Natural killer cell treated with Interleukin-12 subunit alpha and Interleukin-12 subunit beta and Interleukin-15 and Interleukin-18, amount 100 ng/mL, for 72 hours (primary cell): ENCODE measurements around the gene TMEM52. TPM values are rescaled to one million over a fixed set of nuclear protein-coding genes. Genes with fewer than 3 reads are reported as not detected.
"Not testable (repeated sequence)": the region's sequence is repeated elsewhere in the genome, so short reads cannot be mapped to it uniquely, and the experiment has no call there.

Experiments used
- ATAC-seq, 2 donors: fragments of 150-1000 bp; cut with Tn5 transposase in 1 of 2; sonication (Bioruptor Pico), chemical (Tn5 transposase) in 1 of 2; 2 replicates each; pipeline ENCODE4 v1.10.0; 2021
- DNase-seq: peaks from one replicate; pipeline ENCODE4 v3.0.0; 2022; ENCODE audit warnings: low spot score
- H3K27ac Mint-ChIP-seq, 2 donors: 1 replicate in 1 of 2; 2 replicates in 1 of 2; pipeline ENCODE4 v1.8.0; 2022; ENCODE audit warnings: mixed read lengths in 2 of 2, mild to moderate bottlenecking in 1 of 2, moderate library complexity in 1 of 2
- H3K27me3 Mint-ChIP-seq, 2 donors: 1 replicate in 1 of 2; 2 replicates in 1 of 2; pipeline ENCODE4 v1.8.0; 2022; ENCODE audit warnings: mixed read lengths in 2 of 2
- H3K36me3 Mint-ChIP-seq: one replicate; pipeline ENCODE4 v1.8.0; 2022; ENCODE audit warnings: mixed read lengths
- H3K4me1 Mint-ChIP-seq, 2 donors: 1 replicate in 1 of 2; 2 replicates in 1 of 2; pipeline ENCODE4 v1.8.0; 2022; ENCODE audit warnings: low read depth in 2 of 2, mixed read lengths in 2 of 2, mild to moderate bottlenecking in 1 of 2
- H3K4me3 Mint-ChIP-seq: one replicate; pipeline ENCODE4 v1.8.0; 2022; ENCODE audit warnings: mixed read lengths
- H3K9me3 Mint-ChIP-seq: 2 replicates; pipeline ENCODE4 v1.8.0; 2022; ENCODE audit warnings: mixed read lengths
- total RNA-seq, 2 donors: library from RNA; stranded (reverse); gene quantifications; one replicate each; pipeline ENCODE4 v1.2.3, GENCODE V29; 2022

TMEM52 gene
- total RNA-seq, 2 donors from 2014 or later, result 0.43 TPM; not detected in 1

DNA sequence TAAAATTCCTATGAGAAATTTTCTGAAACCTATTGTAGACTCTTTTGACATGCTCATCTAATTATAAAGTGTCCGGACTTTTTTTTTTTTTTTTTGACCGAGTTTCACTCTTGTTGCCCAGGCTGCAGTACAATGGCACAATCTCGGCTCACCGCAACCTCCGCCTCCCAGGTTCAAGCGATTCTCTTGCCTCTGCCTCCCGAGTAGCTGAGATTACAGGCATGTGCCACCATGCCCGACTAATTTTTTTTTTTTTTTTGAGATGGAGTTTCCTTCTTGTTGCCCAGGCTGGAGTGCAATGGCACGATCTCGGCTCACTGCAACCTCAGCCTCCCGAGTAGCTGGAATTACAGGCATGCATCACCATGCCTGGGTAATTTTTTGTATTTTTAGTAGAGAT, 35.2 kb downstream of the TMEM52 start:
- peaks cover 37 to 49% of the 10 kb centered on the region in 2 donors for H3K4me1 Mint-ChIP-seq

DNA sequence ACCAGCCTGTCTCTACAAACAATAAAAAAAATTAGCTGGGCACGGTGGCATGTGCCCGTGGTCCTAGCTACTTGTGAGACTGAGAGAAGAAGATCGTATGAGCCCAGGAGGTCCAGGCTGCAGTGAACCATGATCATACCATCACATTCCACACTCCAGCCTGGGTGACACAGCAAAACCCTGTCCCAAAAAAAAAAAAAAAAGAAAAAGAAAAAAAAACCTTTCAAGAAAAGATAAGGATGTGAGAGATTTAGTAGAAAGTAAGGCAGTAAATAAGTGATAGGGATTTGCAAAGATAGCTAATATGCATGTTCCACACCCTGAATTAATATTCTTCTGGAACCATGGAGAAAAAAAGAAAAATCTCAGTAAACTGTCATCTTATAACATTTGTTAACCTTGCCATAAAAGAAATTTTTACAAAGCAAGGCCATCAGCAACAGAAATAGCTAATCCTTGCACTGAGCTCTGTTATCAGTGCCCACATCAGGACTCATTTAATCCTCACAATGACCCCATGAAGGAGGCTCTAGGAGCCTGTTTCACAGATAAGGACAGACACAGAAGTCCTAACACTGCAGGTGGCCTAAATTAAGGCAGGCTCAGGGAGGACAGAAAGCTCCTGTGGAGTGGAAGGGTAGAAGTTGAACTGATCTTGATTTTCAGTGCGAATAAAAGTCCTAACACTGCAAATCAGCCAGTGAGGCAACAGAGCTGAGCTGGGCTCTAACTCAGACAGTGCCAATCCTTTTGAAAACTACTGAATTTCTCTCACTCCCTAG, 35.8 kb downstream of the TMEM52 start:
- peak overlapping the region; percentile 19 to 45 for H3K27ac Mint-ChIP-seq
- DNase-seq (no peak), ATAC-seq (no peak)
- H3K4me3 Mint-ChIP-seq, result no peak overlapping the region
- no peaks in the 10 kb centered on the region for H3K27me3 Mint-ChIP-seq
- peaks cover 6% of the 10 kb centered on the region for H3K36me3 Mint-ChIP-seq
- H3K4me1 Mint-ChIP-seq, result peaks cover 40 to 51% of the 10 kb centered on the region in 2 donors
- H3K9me3 Mint-ChIP-seq, result no peaks in the 10 kb centered on the region

More for the DNA sequence above, 35.2 kb downstream of the TMEM52 start:
- ATAC-seq, H3K9me3 Mint-ChIP-seq, DNase-seq, H3K27ac Mint-ChIP-seq, H3K36me3 Mint-ChIP-seq, H3K27me3 Mint-ChIP-seq, H3K4me3 Mint-ChIP-seq: not testable (repeated sequence)

DNA sequence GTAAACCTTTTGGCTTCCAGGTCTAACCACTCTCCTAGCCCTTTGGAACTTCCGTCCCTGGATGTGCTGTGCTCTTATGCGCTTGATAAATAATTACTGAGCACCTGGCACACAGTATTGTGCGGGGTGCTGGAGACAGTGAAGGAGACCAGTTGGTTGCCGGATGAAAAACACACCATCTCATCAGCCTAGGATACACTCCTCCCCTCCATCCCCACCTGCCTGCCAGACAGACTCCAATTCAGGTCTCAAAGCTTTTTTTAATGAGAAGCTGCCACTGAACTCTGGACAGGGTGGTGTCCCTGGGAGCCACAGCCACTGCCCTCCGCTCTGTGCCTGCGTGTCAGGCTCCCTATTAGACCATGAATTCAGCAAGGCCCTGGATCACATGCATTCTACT, 37.4 kb downstream of the TMEM52 start:
- Mint-ChIP-seq H3K9me3 (no peaks in the 10 kb centered on the region), H3K36me3 (peaks cover 6% of the 10 kb centered on the region), H3K4me1 (peaks cover 44 to 45% of the 10 kb centered on the region in 2 donors), H3K27me3 (no peaks in the 10 kb centered on the region), H3K27ac (peak overlapping the region; percentile 55 to 67), H3K4me3 (peak overlapping the region; percentile 70)
- no peak for DNase-seq
- no peak for ATAC-seq

- no peaks in the 10 kb centered on the region for H3K27me3 Mint-ChIP-seq
- ATAC-seq, result no peak
- peak overlapping the region; percentile 55 to 67 for H3K27ac Mint-ChIP-seq
- peaks cover 6% of the 10 kb centered on the region for H3K36me3 Mint-ChIP-seq
- no peaks in the 10 kb centered on the region for H3K9me3 Mint-ChIP-seq
- peak overlapping the region; percentile 70 for H3K4me3 Mint-ChIP-seq
- peaks cover 48 to 54% of the 10 kb centered on the region in 2 donors for H3K4me1 Mint-ChIP-seq
- no peak for DNase-seq
Observed at GRCh38 chr1:1880617-1881312, 38.3 kb downstream of the TMEM52 start.

DNA sequence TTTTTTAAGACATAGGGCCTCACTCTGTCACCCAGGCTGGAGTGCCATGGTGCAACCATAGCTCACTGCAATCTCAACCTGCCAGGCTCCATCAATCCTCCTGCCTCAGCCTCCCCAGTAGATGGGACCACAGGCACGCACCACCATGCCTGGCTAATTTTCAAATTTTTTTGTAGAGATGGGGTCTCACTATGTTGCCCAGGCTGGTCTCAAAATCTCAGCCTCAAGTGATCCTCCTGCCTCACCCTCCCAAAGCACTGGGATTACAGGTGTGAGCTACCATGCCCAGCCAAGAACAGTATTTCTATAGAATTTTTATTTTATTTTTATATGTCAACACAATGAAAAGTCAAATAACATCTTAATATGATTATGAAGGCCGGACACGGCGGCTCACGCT, 39.1 kb downstream of the TMEM52 start:
- H3K4me1 Mint-ChIP-seq, result peaks cover 56 to 59% of the 10 kb centered on the region in 2 donors
- H3K4me3 Mint-ChIP-seq, result no peak overlapping the region
- no peak for ATAC-seq
- H3K27ac Mint-ChIP-seq, result no peak overlapping the region
- DNase-seq, result no peak
- no peaks in the 10 kb centered on the region for H3K27me3 Mint-ChIP-seq
- H3K36me3 Mint-ChIP-seq, result peaks cover 6% of the 10 kb centered on the region
- H3K9me3 Mint-ChIP-seq, result no peaks in the 10 kb centered on the region

- Mint-ChIP-seq H3K4me1 (peaks cover 59 to 62% of the 10 kb centered on the region in 2 donors), H3K9me3 (no peaks in the 10 kb centered on the region), H3K4me3 (no peak overlapping the region), H3K27ac (peak overlapping the region in 1 of 2 donors; percentile 17), H3K36me3 (peaks cover 6% of the 10 kb centered on the region), H3K27me3 (no peaks in the 10 kb centered on the region)
- ATAC-seq (no peak), DNase-seq (no peak)
Observed at GRCh38 chr1:1877865-1878436, 41.1 kb downstream of the TMEM52 start.

DNA sequence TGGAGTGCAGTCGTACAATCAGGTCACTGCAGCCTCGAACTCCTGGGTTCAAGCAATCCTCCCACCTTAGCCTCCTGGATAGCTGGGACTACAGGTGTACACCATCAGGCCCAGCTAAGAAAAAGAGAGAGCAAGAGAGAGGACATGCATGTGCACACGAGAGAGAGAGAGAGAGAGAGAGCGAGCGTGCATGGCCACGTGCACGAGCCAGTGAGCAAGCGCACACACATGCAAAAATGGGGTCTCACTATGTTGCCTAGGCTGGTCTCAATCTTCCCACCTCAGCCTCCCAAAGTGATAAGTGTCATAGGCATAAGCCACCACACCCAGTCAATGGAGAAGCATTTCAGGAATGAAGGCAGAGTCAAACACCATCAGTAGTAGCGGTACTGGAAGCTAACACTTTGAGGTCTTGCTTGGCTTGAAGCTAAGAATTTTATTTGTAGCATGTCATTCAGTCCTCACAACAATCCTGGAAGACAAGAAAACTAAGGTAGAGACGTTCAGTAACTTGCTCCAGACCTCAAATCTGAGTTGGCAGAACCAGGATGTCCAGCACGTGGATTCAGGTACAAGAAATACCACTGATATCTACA, 42.6 kb downstream of the TMEM52 start:
- Mint-ChIP-seq H3K4me1 (peaks cover 65 to 66% of the 10 kb centered on the region in 2 donors), H3K27me3 (no peaks in the 10 kb centered on the region), H3K4me3 (peak overlapping the region; percentile 84), H3K36me3 (peaks cover 6% of the 10 kb centered on the region), H3K27ac (peak overlapping the region; percentile 87), H3K9me3 (no peaks in the 10 kb centered on the region)
- peak in 1 of 2 donors; percentile 6 for ATAC-seq
- DNase-seq, result peak; percentile 6

DNA sequence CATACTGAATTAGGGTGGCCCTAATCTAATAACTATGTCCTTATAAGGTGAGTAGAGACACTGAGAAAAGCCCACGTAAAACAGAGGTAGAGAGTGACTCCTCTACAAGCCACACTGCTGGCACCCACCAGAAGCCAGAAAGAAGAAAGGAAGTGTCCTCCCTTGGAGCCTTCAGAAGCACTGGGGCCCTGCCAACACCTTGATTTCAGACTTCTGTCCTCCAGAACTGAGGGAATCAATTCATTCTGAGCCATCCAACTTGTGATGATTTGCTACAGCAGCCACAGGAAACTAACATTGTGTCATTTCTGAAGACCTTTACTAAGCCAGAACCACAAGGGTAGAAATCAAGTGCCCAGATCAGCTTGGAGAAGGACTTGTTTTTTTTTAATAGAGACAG, 43.1 kb downstream of the TMEM52 start:
- Mint-ChIP-seq H3K4me3 (peak overlapping the region; percentile 84), H3K4me1 (peaks cover 65 to 66% of the 10 kb centered on the region in 2 donors), H3K36me3 (peaks cover 6% of the 10 kb centered on the region), H3K9me3 (no peaks in the 10 kb centered on the region), H3K27ac (peak overlapping the region; percentile 87), H3K27me3 (no peaks in the 10 kb centered on the region)
- peak; percentile 54 to 87 for ATAC-seq
- DNase-seq, result no peak

DNA sequence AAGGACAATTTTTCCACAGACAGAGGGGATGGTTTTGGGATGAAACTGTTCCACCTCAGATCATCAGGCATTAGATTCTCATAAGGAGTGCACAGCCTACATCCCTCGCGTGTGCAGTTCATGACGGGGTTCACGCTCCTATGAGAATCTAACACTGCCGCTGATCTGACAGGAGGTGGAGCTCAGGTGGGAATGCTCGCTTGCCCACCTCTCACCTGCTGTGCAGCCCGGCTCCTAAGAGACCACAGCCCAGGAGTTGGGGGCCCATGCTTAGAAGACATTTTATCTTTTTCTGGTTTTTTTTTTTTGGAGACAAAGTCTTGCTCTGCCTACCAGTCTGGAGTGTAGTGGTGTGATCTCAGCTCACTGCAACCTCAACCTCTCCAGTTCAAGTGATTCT, 44.2 kb downstream of the TMEM52 start:
- Mint-ChIP-seq H3K27me3 (no peaks in the 10 kb centered on the region), H3K27ac (no peak overlapping the region), H3K9me3 (no peaks in the 10 kb centered on the region), H3K36me3 (peaks cover 6% of the 10 kb centered on the region), H3K4me1 (peaks cover 70 to 71% of the 10 kb centered on the region in 2 donors), H3K4me3 (no peak overlapping the region)
- DNase-seq, result no peak
- no peak for ATAC-seq

DNA sequence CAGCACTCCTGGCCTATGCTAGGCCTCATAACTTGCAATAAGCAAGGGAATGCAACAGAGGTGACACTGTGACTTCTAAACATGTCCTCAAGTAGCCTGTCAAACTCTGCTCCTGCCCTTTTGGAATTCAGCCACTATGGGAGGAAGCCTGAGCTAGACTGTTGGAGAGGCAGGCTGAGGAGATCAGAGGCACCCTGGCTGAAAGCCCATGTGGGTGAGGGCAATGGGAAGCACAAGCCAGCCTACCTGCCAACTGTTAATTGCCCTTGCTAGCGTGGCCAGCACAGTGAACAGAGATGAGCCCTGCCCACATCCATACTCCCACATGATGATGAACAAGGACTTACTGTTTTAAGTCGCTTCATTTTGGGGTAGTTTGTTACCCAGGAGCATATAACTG, 45.9 kb downstream of the TMEM52 start:
- Mint-ChIP-seq H3K4me1 (peaks cover 69% of the 10 kb centered on the region in 2 donors), H3K36me3 (no peaks in the 10 kb centered on the region), H3K9me3 (no peaks in the 10 kb centered on the region), H3K27ac (peak overlapping the region in 1 of 2 donors; percentile 11), H3K27me3 (no peaks in the 10 kb centered on the region), H3K4me3 (no peak overlapping the region)
- no peak for ATAC-seq
- DNase-seq, result peak; percentile 10

GRCh38 chr1:1872329-1872994, 46.6 kb downstream of the TMEM52 start:
- ATAC-seq (no peak), DNase-seq (no peak)
- H3K4me3 Mint-ChIP-seq, result peak overlapping the region; percentile 7
- no peaks in the 10 kb centered on the region for H3K36me3 Mint-ChIP-seq
- no peaks in the 10 kb centered on the region for H3K27me3 Mint-ChIP-seq
- H3K4me1 Mint-ChIP-seq, result peaks cover 64 to 67% of the 10 kb centered on the region in 2 donors
- peak overlapping the region in 1 of 2 donors; percentile 11 for H3K27ac Mint-ChIP-seq
- H3K9me3 Mint-ChIP-seq, result no peaks in the 10 kb centered on the region

GRCh38 chr1:1869469-1869868, 49.6 kb downstream of the TMEM52 start:
- H3K4me1 Mint-ChIP-seq, result peaks cover 59 to 60% of the 10 kb centered on the region in 2 donors
- peak overlapping the region; percentile 18 to 39 for H3K27ac Mint-ChIP-seq
- no peaks in the 10 kb centered on the region for H3K36me3 Mint-ChIP-seq
- no peak for ATAC-seq
- no peaks in the 10 kb centered on the region for H3K27me3 Mint-ChIP-seq
- DNase-seq, result no peak
- H3K9me3 Mint-ChIP-seq, result no peaks in the 10 kb centered on the region
- H3K4me3 Mint-ChIP-seq, result no peak overlapping the region
